NB4 (cell line): ENCODE data around the gene CLSTN2.

Source experiments
- POLR2A ChIP-seq: IDR thresholded peaks from 2 replicates; pipeline ENCODE4 v1.6.1; 2011; ENCODE audit warnings: mild to moderate bottlenecking; ENCODE audit not compliant: insufficient read length; ENCODE audit errors: extremely low read depth
- TF ChIP-seq, protein P1 (sequence below): IDR thresholded peaks from one replicate; pipeline ENCODE4 v1.5.1; 2012; ENCODE audit warnings: low read depth, low read length
- TF ChIP-seq, protein P2 (sequence below): IDR thresholded peaks from 2 replicates; pipeline ENCODE4 v1.6.1; 2011; ENCODE audit warnings: low read depth, low read length

DNA sequence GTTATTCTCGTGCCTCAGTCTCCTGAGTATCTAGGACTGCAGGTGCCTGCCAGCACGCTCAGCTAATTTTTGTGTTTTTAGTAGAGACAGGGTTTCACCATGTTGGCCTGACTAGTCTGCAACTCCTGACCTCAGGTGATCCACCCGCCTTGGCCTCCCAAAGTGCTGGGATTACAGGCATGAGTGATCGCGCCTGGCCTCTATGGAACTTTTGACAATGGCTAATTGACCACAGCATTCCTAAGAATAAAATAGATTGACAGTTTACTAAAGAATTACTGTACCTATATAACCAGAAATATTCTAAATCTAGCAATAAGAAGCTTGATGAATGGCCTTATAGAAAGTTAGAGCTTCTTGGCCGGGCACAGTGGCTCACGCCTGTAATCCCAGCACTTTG, 691.9 kb downstream of the CLSTN2 start:
- TF ChIP-seq POLR2A = no peak
- TF ChIP-seq, protein P1, sequence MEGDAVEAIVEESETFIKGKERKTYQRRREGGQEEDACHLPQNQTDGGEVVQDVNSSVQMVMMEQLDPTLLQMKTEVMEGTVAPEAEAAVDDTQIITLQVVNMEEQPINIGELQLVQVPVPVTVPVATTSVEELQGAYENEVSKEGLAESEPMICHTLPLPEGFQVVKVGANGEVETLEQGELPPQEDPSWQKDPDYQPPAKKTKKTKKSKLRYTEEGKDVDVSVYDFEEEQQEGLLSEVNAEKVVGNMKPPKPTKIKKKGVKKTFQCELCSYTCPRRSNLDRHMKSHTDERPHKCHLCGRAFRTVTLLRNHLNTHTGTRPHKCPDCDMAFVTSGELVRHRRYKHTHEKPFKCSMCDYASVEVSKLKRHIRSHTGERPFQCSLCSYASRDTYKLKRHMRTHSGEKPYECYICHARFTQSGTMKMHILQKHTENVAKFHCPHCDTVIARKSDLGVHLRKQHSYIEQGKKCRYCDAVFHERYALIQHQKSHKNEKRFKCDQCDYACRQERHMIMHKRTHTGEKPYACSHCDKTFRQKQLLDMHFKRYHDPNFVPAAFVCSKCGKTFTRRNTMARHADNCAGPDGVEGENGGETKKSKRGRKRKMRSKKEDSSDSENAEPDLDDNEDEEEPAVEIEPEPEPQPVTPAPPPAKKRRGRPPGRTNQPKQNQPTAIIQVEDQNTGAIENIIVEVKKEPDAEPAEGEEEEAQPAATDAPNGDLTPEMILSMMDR = no peak
- TF ChIP-seq, protein P2, sequence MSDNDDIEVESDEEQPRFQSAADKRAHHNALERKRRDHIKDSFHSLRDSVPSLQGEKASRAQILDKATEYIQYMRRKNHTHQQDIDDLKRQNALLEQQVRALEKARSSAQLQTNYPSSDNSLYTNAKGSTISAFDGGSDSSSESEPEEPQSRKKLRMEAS = no peak
